Thymus (tissue), 11 donors: ENCODE measurements around the gene NOS3. TPM values are rescaled to one million over a fixed set of nuclear protein-coding genes. Genes with fewer than 3 reads are reported as not detected.
"Not testable (repeated sequence)": the region's sequence is repeated elsewhere in the genome, so short reads cannot be mapped to it uniquely, and the experiment has no call there.

Source experiments
- DNase-seq, 9 donors: peaks; one replicate each; pipeline ENCODE4 v3.0.0-alpha.2; 2013; ENCODE audit warnings: low spot score in 9 of 9, low read depth in 6 of 9, missing footprints in 1 of 9
- H3K27ac ChIP-seq, 2 donors: one replicate each; pipeline ENCODE4 v1.5.1; 2013; ENCODE audit warnings: control low read depth in 1 of 2, low read depth in 1 of 2, low read length in 1 of 2, mild to moderate bottlenecking in 1 of 2, moderate library complexity in 1 of 2
- H3K27me3 ChIP-seq, 2 donors: one replicate each; pipeline ENCODE4 v1.5.1; 2013; ENCODE audit warnings: low read length in 1 of 2; ENCODE audit not compliant: control insufficient read depth in 2 of 2, insufficient read depth in 1 of 2
- H3K36me3 ChIP-seq, 2 donors: one replicate each; pipeline ENCODE4 v1.5.1; 2013; ENCODE audit warnings: low read length in 1 of 2, mild to moderate bottlenecking in 1 of 2, moderate library complexity in 1 of 2; ENCODE audit not compliant: control insufficient read depth in 2 of 2, insufficient read depth in 2 of 2
- H3K4me1 ChIP-seq, 2 donors: one replicate each; pipeline ENCODE4 v1.5.1; 2013; ENCODE audit warnings: low read length in 2 of 2; ENCODE audit not compliant: control insufficient read depth in 2 of 2, insufficient read depth in 2 of 2
- H3K4me3 ChIP-seq, 2 donors: one replicate each; pipeline ENCODE4 v1.5.1; 2013; ENCODE audit warnings: low read length in 2 of 2, control low read depth in 1 of 2, mild to moderate bottlenecking in 1 of 2
- H3K9me3 ChIP-seq, 2 donors: one replicate each; pipeline ENCODE4 v1.5.1; 2013; ENCODE audit warnings: low read length in 1 of 2, mild to moderate bottlenecking in 1 of 2; ENCODE audit not compliant: control insufficient read depth in 2 of 2, insufficient read depth in 1 of 2
- WGBS: extraction: QIAGEN DNeasy Blood & Tissue Kit; methylation state at CpG from one replicate; pipeline ENCODE4 v1.1.7; 2013; 5-methylcytosine and 5-hydroxymethylcytosine counted together
- polyA plus RNA-seq: library from polyadenylated mRNA; stranded (reverse); fragments of 200-250 nt; gene quantifications from one replicate; pipeline ENCODE4 v1.2.3, GENCODE V29; 2013
- total RNA-seq: library from RNA; stranded (reverse); fragments of 120-200 nt; gene quantifications from one replicate; pipeline ENCODE4 v1.2.4, GENCODE V29; 2013
- donor health status: healthy.

NOS3 gene
- total and polyA plus RNA-seq, 2 donors, result 1.5 to 3.0 TPM

DNA sequence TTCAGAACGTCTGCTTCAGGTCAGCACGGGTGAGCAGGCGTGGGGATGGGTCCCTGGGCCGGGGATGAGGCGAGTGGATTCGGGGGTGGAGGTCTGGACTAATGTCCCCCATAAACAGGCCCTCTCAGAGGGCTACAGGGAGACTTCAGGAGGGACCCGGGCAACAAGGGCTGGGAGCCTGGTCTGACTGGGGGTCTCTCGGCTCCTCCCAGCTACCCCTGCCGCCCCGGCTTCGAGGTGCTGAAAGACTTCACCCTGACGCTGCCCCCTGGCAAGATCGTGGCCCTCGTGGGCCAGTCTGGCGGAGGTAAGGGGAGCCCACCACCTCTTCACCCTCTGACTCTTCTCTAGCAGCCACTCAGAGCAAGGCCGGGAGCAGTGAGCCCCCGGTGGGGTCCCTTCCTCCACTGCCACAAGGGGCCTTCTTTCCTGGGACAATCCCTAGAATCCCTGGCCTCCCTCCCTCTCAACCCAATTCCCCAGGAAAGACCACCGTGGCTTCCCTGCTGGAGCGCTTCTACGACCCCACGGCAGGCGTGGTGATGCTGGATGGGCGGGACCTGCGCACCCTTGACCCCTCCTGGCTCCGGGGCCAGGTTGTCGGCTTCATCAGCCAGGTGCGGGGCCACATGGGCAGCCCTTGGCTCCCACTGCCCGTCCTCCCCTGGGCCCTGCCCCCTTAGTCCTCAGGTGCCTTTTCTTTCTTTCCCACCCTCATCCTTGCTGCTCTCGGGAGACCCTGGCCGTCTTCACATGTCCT, 50.0 kb downstream of the NOS3 start:
- WGBS, result 97% methylated on average over 30 of the region's 30 CpGs
- Histone ChIP-seq H3K4me3 (no peak overlapping the region), H3K9me3 (no peaks in the 10 kb centered on the region), H3K27ac (no peak overlapping the region), H3K36me3 (peaks cover 21 to 51% of the 10 kb centered on the region in 2 donors), H3K4me1 (peaks cover 0 to 5% of the 10 kb centered on the region in 2 donors), H3K27me3 (no peaks in the 10 kb centered on the region)
- DNase-seq, result no peak

DNA sequence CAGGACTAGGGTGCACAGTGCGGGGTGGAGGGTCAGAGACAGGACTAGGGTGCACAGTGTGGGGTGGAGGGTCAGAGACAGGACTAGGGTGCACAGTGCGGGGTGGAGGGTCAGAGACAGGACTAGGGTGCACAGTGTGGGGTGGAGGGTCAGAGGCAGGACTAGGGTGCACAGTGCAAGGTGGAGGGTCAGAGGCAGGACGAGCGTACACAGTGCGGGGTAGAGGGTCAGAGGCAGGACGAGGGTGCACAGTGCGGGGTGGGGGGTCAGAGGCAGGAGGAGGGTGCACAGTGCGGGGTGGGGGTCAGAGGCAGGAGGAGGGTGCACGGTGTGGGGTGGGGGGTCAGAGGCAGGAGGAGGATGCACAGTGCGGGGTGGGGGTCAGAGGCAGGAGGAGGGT, 52.6 kb downstream of the NOS3 start:
- not testable (repeated sequence) for DNase-seq, H3K4me1 ChIP-seq, H3K9me3 ChIP-seq, H3K4me3 ChIP-seq, H3K27ac ChIP-seq, H3K27me3 ChIP-seq
- peaks cover 8 to 38% of the 10 kb centered on the region in 2 donors for H3K36me3 ChIP-seq
- 88% methylated on average over 10 of the region's 10 CpGs for WGBS

DNA sequence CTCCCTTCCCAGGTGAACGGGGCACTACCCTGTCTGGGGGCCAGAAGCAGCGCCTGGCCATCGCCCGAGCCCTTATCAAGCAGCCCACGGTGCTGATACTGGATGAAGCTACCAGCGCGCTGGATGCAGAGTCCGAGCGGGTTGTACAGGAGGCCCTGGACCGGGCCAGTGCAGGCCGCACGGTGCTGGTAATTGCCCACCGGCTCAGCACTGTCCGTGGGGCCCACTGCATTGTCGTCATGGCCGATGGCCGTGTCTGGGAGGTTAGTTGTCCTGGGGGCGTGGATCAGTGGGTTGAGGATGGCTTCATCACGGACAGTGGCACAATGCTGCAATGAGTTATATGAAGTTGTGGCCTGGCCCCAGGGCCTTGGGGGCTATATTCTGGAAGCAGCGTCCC, 53.1 kb downstream of the NOS3 start:
- 97% methylated on average over 20 of the region's 20 CpGs for WGBS
- no peak for DNase-seq

DNA sequence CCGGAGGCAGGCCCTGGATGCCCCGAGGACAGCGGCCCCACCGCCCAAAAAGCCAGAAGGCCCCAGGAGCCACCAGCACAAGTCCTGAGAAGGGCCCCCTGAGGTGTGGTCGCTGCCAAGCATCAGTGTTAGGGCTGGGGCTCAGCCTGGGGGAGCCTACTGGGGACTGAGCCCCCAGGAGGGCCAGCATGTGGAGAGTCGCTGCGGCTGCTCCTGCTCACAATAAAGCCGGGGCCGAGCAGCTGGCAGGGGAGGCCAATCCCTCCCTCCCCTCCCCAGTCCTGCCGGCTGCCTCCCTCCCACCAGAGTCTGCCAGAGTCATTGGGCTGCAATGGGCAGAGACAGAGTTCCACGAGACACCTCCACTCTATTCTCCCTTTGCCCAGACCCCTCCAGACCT, 54.4 kb downstream of the NOS3 start:
- H3K4me3 ChIP-seq, result no peak overlapping the region
- H3K27ac ChIP-seq, result no peak overlapping the region
- peaks cover 3 to 15% of the 10 kb centered on the region in 2 donors for H3K27me3 ChIP-seq
- WGBS, result 96% methylated on average over 11 of the region's 11 CpGs
- no peak for DNase-seq
- peaks cover 6 to 38% of the 10 kb centered on the region in 2 donors for H3K36me3 ChIP-seq
- no peaks in the 10 kb centered on the region for H3K9me3 ChIP-seq
- H3K4me1 ChIP-seq, result no peaks in the 10 kb centered on the region

More for the DNA sequence above, 53.1 kb downstream of the NOS3 start:
- peaks cover 0 to 4% of the 10 kb centered on the region in 2 donors for H3K27me3 ChIP-seq
- peaks cover 6 to 38% of the 10 kb centered on the region in 2 donors for H3K36me3 ChIP-seq
- H3K27ac ChIP-seq, result no peak overlapping the region
- no peak overlapping the region for H3K4me3 ChIP-seq
- H3K4me1 ChIP-seq, result peaks cover 0 to under 1% of the 10 kb centered on the region in 2 donors
- H3K9me3 ChIP-seq, result no peaks in the 10 kb centered on the region

GRCh38 chr7:151045967-151046366, 55.1 kb downstream of the NOS3 start:
- WGBS, result 93% methylated on average over 9 of the region's 9 CpGs
- no peaks in the 10 kb centered on the region for H3K9me3 ChIP-seq
- no peak for DNase-seq
- no peak overlapping the region for H3K4me3 ChIP-seq
- peaks cover 6 to 38% of the 10 kb centered on the region in 2 donors for H3K36me3 ChIP-seq
- peaks cover under 1 to 4% of the 10 kb centered on the region in 2 donors for H3K4me1 ChIP-seq
- no peak overlapping the region for H3K27ac ChIP-seq
- H3K27me3 ChIP-seq, result peaks cover 7 to 22% of the 10 kb centered on the region in 2 donors

- Histone ChIP-seq H3K27ac (no peak overlapping the region), H3K4me1 (peaks cover 4 to 8% of the 10 kb centered on the region in 2 donors), H3K4me3 (no peak overlapping the region), H3K36me3 (peaks cover 4 to 36% of the 10 kb centered on the region in 2 donors), H3K9me3 (no peaks in the 10 kb centered on the region), H3K27me3 (peaks cover 7 to 27% of the 10 kb centered on the region in 2 donors)
- no peak for DNase-seq
- WGBS, result 75% methylated on average over 14 of the region's 14 CpGs
Measured at GRCh38 chr7:151046603-151047573, 56.1 kb downstream of the NOS3 start.

GRCh38 chr7:151047976-151048815, 57.4 kb downstream of the NOS3 start, which contains the start of gene ASIC3:
Gene ASIC3, plus strand, starts transcription at chr7:151048531. Its CDS starts 355 bp downstream, at chr7:151048886.
- H3K4me3 ChIP-seq, result no peak within 1 kb of the TSS

GRCh38 chr7:151048911-151049463, 58.2 kb downstream of the NOS3 start:
- peaks cover 7 to 30% of the 10 kb centered on the region in 2 donors for H3K27me3 ChIP-seq
- DNase-seq, result no peak
- H3K4me3 ChIP-seq, result no peak overlapping the region
- 96% methylated on average over 38 of the region's 38 CpGs for WGBS
- H3K27ac ChIP-seq, result no peak overlapping the region
- H3K36me3 ChIP-seq, result peaks cover 3 to 23% of the 10 kb centered on the region in 2 donors
- H3K9me3 ChIP-seq, result no peaks in the 10 kb centered on the region
- H3K4me1 ChIP-seq, result peaks cover 4 to 12% of the 10 kb centered on the region in 2 donors

More at GRCh38 chr7:151047976-151048815, 57.4 kb downstream of the NOS3 start, which contains the start of gene ASIC3:
- H3K27me3 ChIP-seq, result peaks cover 7 to 30% of the 10 kb centered on the region in 2 donors
- no peaks in the 10 kb centered on the region for H3K9me3 ChIP-seq
- peaks cover 4 to 30% of the 10 kb centered on the region in 2 donors for H3K36me3 ChIP-seq
- DNase-seq, result no peak
- H3K4me1 ChIP-seq, result peaks cover 4 to 9% of the 10 kb centered on the region in 2 donors
- H3K27ac ChIP-seq, result no peak within 1 kb of the TSS
- WGBS, result 92% methylated on average over 22 of the region's 22 CpGs
